Transverse colon (tissue), 4 donors: ENCODE results near the gene NQO2. TPM values are rescaled to one million over a fixed set of nuclear protein-coding genes. Genes with fewer than 3 reads are reported as not detected.
"Not testable (repeated sequence)": the region's sequence is repeated elsewhere in the genome, so short reads cannot be mapped to it uniquely, and the experiment has no call there.

Experiments
- DNase-seq: peaks from one replicate; pipeline ENCODE4 v3.0.0-alpha.2; 2019
- H3K27ac ChIP-seq, 4 donors: fragments of 200-600 bp; sonication (generic); 2 replicates each; pipeline ENCODE4 v1.5.1; 2016 to 2018; ENCODE audit warnings: inconsistent platforms in 4 of 4
- H3K27me3 ChIP-seq: fragments of 200-600 bp; sonication (generic); 2 replicates; pipeline ENCODE4 v1.5.1; 2017; ENCODE audit warnings: inconsistent platforms
- H3K36me3 ChIP-seq, 4 donors: fragments of 200-600 bp; sonication (generic); 2 replicates each; pipeline ENCODE4 v1.5.1; 2017 to 2019; ENCODE audit warnings: inconsistent platforms in 4 of 4
- H3K4me1 ChIP-seq, 4 donors: fragments of 200-600 bp; sonication (generic); 2 replicates each; pipeline ENCODE4 v1.5.1; 2017 to 2020; ENCODE audit warnings: inconsistent platforms in 4 of 4
- H3K4me3 ChIP-seq, 4 donors: fragments of 200-600 bp; sonication (generic); 1 replicate in 1 of 4; 2 replicates in 3 of 4; pipeline versions ENCODE4 v1.5.1 to v1.6.1; 2017 to 2019; ENCODE audit warnings: inconsistent platforms in 4 of 4
- H3K9me3 ChIP-seq, 2 donors: fragments of 200-600 bp; sonication (generic); 2 replicates each; pipeline ENCODE4 v1.5.1; 2017 to 2019; ENCODE audit warnings: inconsistent platforms in 2 of 2
- EP300 ChIP-seq: sonication (generic); formaldehyde crosslinking; IDR thresholded peaks from one replicate; pipeline ENCODE4 v1.6.1; 2017; ENCODE audit warnings: antibody characterized with exemption, low read depth
- POLR2A ChIP-seq: fragments of 450-650 bp; IDR thresholded peaks from one replicate; pipeline ENCODE4 v1.6.1; 2016; ENCODE audit warnings: antibody characterized with exemption, mild to moderate bottlenecking, moderate library complexity
- POLR2AphosphoS5 ChIP-seq, 3 donors: sonication (generic); formaldehyde crosslinking; IDR thresholded peaks; one replicate each; pipeline ENCODE4 v1.6.1; 2016; ENCODE audit warnings: antibody characterized with exemption in 3 of 3
- WGBS, 2 donors: methylation state at CpG; one replicate each; pipeline ENCODE4 v1.1.5; 2018; ENCODE audit warnings: low coverage in 1 of 2; 5-methylcytosine and 5-hydroxymethylcytosine counted together
- in situ Hi-C, 4 donors: fragments of 200-750 bp; cut with MboI; loops; one replicate each; pipeline versions ENCODE4 v1.15.0 to v1.15.1; 2017; ENCODE audit warnings: low sequenced_read_pairs in 3 of 4, low pct_ligation_motif_present in 1 of 4, low pct_unique_long_range_greater_than_20kb in 1 of 4
- intact Hi-C: fragments of 100-400 bp; cut with DNase I; formaldehyde crosslinking; loops from one replicate; pipeline ENCODE4 v1.15.1; 2023; ENCODE audit warnings: low total_unique reads
- total RNA-seq, 4 donors: library from RNA; depleted of rRNA; stranded (reverse); fragments of >200 nt; gene quantifications; one replicate each; pipeline ENCODE4 v1.1.0, GENCODE V29; 2016
- TF ChIP-seq, protein P1 (sequence below), 5 experiments: fragments of 200-600 bp in 3 of 5; fragments of 450-650 bp in 2 of 5; sonication (generic) in 3 of 5; IDR thresholded peaks; 1 replicate in 2 of 5; 2 replicates in 3 of 5; pipeline ENCODE4 v1.5.1; 2016 to 2017; ENCODE audit warnings: antibody characterized with exemption in 5 of 5, inconsistent platforms in 3 of 5, mild to moderate bottlenecking in 2 of 5, moderate library complexity in 1 of 5

NQO2 gene
- total RNA-seq, 4 donors from 2014 or later = 1.00 to 9.7 (median 7.2) TPM

DNA sequence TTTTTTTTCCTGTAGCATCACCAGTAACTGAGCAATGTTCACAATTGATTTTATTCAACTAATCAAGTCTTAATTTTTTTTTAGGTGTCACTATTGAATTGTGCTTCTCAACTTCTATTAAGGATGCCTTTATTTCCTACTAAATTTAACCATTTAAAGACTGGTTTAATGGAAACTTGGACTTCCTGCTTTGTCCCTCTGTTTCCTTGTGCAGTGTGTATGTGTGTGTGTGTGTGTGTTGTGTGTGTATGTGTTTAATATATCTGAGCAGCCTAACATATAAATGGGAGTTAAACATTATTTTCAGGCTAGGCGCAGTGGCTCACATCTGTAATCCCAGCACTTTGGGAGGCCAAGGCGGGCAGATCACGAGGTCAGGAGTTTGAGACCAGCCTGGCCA lies 30.1 kb upstream of the NQO2 start:
- H3K27me3 ChIP-seq = no peaks in the 10 kb centered on the region
- H3K27ac ChIP-seq = peak overlapping the region; percentile 97 to 99 (median 98)
- DNase-seq = no peak
- in situ Hi-C loops = no loop called here
- no peak for TF ChIP-seq POLR2A
- TF ChIP-seq POLR2AphosphoS5 (IDR thresholded peaks at IDR 0.05) = no peak
- TF ChIP-seq, protein P1, sequence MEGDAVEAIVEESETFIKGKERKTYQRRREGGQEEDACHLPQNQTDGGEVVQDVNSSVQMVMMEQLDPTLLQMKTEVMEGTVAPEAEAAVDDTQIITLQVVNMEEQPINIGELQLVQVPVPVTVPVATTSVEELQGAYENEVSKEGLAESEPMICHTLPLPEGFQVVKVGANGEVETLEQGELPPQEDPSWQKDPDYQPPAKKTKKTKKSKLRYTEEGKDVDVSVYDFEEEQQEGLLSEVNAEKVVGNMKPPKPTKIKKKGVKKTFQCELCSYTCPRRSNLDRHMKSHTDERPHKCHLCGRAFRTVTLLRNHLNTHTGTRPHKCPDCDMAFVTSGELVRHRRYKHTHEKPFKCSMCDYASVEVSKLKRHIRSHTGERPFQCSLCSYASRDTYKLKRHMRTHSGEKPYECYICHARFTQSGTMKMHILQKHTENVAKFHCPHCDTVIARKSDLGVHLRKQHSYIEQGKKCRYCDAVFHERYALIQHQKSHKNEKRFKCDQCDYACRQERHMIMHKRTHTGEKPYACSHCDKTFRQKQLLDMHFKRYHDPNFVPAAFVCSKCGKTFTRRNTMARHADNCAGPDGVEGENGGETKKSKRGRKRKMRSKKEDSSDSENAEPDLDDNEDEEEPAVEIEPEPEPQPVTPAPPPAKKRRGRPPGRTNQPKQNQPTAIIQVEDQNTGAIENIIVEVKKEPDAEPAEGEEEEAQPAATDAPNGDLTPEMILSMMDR (IDR thresholded peaks at IDR 0.05) = no peak
- no peak for TF ChIP-seq EP300
- no peaks in the 10 kb centered on the region for H3K9me3 ChIP-seq
- 69 to 78% methylated on average over 3 of the region's 3 CpGs for WGBS, 2 donors
- intact Hi-C loops = no loop called here
- no peak overlapping the region for H3K4me3 ChIP-seq
- no peaks in the 10 kb centered on the region for H3K36me3 ChIP-seq
- H3K4me1 ChIP-seq = peaks cover 0 to 36% (median 15%) of the 10 kb centered on the region in 4 donors

DNA sequence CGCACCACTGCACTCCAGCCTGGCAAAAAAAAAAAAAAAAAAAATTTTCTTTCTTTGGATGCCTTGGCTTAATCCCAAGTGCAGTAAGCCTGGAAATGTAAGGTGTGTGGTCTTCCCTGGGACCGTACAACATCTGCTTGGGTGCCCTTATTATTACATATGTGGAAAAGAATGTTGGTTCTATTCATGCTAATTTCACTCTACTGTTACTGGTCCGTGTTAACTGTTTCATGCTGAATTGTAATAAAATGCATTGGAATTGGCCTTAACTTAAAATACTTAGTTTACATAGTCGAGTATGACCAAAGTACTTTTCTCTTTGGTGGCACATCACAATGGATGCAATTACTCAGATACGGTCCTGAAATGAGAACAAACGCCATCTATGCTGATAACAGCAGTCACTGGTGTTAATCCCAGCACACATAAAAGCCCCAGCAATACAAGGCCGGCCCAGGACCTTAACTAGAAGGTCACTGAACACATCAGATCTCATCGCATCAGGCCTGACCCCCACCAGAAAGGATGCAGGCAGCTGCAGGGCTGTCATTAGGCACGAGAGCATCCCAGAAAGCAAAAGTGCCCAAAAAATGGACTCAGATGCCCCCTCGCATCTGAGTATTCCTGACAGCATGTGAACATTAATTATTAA lies 29.5 kb upstream of the NQO2 start:
- H3K4me1 ChIP-seq = peaks cover 0 to 36% (median 15%) of the 10 kb centered on the region in 4 donors
- TF ChIP-seq EP300 (no peak), POLR2AphosphoS5 (IDR thresholded peaks at IDR 0.05) (no peak), POLR2A (no peak)
- TF ChIP-seq, protein P1 (IDR thresholded peaks at IDR 0.05) = no peak
- no peak for DNase-seq
- intact Hi-C loops = no loop called here
- no peaks in the 10 kb centered on the region for H3K9me3 ChIP-seq
- H3K4me3 ChIP-seq = peak overlapping the region in 3 of 4 donors; percentile 83 to 94 (median 92)
- peak overlapping the region; percentile 97 to 99 (median 98) for H3K27ac ChIP-seq
- in situ Hi-C loops = no loop called here
- no peaks in the 10 kb centered on the region for H3K27me3 ChIP-seq
- no peaks in the 10 kb centered on the region for H3K36me3 ChIP-seq
- WGBS, 2 donors = 17 to 42% methylated on average over 4 to 10 of the region's 10 CpGs

DNA sequence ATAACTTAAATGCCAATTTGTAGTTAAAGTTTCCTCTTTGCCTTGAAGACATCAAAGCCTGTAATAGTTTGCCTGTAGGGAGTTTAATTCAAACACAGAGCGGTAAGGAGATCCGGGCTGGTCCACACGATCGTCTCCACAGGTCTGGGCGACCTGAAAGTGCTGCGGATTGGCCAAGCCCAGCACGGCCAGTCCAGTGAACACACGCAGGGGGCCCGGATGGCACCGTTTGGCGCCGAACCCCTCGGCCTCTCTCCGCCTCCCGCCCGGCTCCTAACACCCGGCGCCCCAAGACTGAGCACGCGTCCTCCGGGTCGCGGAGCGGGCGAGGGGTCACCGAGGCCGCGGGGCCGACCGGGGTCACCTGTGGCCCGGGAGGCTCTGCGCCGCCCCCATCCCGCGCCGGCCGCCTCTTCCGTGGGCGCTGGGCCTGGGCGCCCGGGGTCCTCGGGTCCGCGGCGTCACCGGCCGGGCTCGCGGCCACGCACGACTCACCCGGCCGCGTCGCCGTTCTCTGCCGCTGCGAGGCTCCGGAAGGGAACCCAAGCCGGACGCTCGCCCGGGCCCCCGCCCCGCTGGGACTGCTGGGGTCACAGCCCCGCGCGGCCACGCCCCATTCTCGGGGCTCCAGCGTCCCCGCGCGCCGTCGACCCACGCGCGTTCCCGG lies 28.8 kb upstream of the NQO2 start:
- no peaks in the 10 kb centered on the region for H3K36me3 ChIP-seq
- peaks cover 0 to 36% (median 15%) of the 10 kb centered on the region in 4 donors for H3K4me1 ChIP-seq
- peak overlapping the region; percentile 83 to 94 (median 92) for H3K4me3 ChIP-seq
- intact Hi-C loops = no loop called here
- in situ Hi-C loops = no loop called here
- no peaks in the 10 kb centered on the region for H3K27me3 ChIP-seq
- peak overlapping the region; percentile 97 to 99 (median 98) for H3K27ac ChIP-seq
- 0 to 3% methylated on average over 4 to 26 of the region's 80 CpGs for WGBS, 2 donors
- H3K9me3 ChIP-seq = no peaks in the 10 kb centered on the region
- TF ChIP-seq POLR2AphosphoS5 (IDR thresholded peaks at IDR 0.05) (no peak), POLR2A (no peak), EP300 (no peak)
- TF ChIP-seq, protein P1 (IDR thresholded peaks at IDR 0.05) = no peak
- DNase-seq = peak; percentile 80

- Histone ChIP-seq H3K4me3 (peak within 1 kb of the TSS; percentile 83 to 94 (median 92)), H3K9me3 (no peaks in the 10 kb centered on the region), H3K4me1 (peaks cover 0 to 33% (median 15%) of the 10 kb centered on the region in 4 donors), H3K36me3 (no peaks in the 10 kb centered on the region), H3K27ac (peak within 1 kb of the TSS; percentile 97 to 99 (median 98)), H3K27me3 (no peaks in the 10 kb centered on the region)
- TF ChIP-seq, protein P1 (IDR thresholded peaks at IDR 0.05) = no peak
- TF ChIP-seq EP300 (no peak), POLR2AphosphoS5 (IDR thresholded peaks at IDR 0.05) (peak; percentile 49 to 75 (median 55)), POLR2A (peak; percentile 67)
- intact Hi-C loops = no loop called here
- 2 to 4% methylated on average over 10 to 31 of the region's 63 CpGs for WGBS, 2 donors
- in situ Hi-C loops = no loop called here
- peak; percentile 88 for DNase-seq
These were observed 28.1 kb upstream of the NQO2 start, which contains the start of gene SERPINB6 for GRCh38 chr6:2971420-2972218. TSS of gene SERPINB6 (minus strand) at chr6:2971567. CDS start at chr6:2959332, 12,235 bp downstream.

- H3K9me3 ChIP-seq, H3K36me3 ChIP-seq, intact Hi-C loops, in situ Hi-C loops, DNase-seq, H3K27me3 ChIP-seq: not testable (repeated sequence)
- WGBS, 2 donors = 5 to 19% methylated on average over 1 of the region's 1 CpG
- Histone ChIP-seq H3K4me1 (peaks cover 0 to 30% (median 16%) of the 10 kb centered on the region in 4 donors), H3K4me3 (peak overlapping the region in 3 of 4 donors; percentile 83 to 94 (median 92)), H3K27ac (peak overlapping the region; percentile 97 to 99 (median 98))
These were observed 27.5 kb upstream of the NQO2 start for GRCh38 chr6:2972219-2972487.

- intact Hi-C loops, H3K9me3 ChIP-seq, in situ Hi-C loops, H3K4me3 ChIP-seq, H3K36me3 ChIP-seq, DNase-seq, H3K27me3 ChIP-seq: not testable (repeated sequence)
- H3K27ac ChIP-seq = peak overlapping the region in 3 of 4 donors; percentile 97 to 99 (median 98)
- WGBS, 2 donors = 93% methylated on average over 5 of the region's 5 CpGs
- peaks cover 4 to 30% (median 20%) of the 10 kb centered on the region in 4 donors for H3K4me1 ChIP-seq
These were observed 27.0 kb upstream of the NQO2 start for GRCh38 chr6:2972685-2973084.
